Fibroblast of villous mesenchyme (primary cell): ENCODE measurements around the gene ENOX2. TPM values are rescaled to one million over a fixed set of nuclear protein-coding genes. Genes with fewer than 3 reads are reported as not detected.

Experiments used
- DNase-seq: peaks from one replicate; pipeline ENCODE4 v3.0.0-alpha.2; 2010; ENCODE audit warnings: low read depth
- H3K4me3 ChIP-seq: 2 replicates; pipeline ENCODE4 v1.5.1; 2011; ENCODE audit warnings: low read depth, mild to moderate bottlenecking, low read length
- CTCF ChIP-seq: IDR thresholded peaks from 2 replicates; pipeline ENCODE4 v1.5.1; 2012; ENCODE audit warnings: low read depth, mild to moderate bottlenecking, low read length; ENCODE audit not compliant: insufficient read depth
- total RNA-seq: library from RNA; depleted of rRNA; stranded (reverse); fragments of >200 nt; gene quantifications from 2 replicates; pipeline ENCODE4 v1.2.3, GENCODE V29; 2012

The ENOX2 gene
- total RNA-seq, 1 donor, result 9.5 TPM

GRCh38 chrX:130626521-130626920, 276.5 kb downstream of the ENOX2 start:
- TF ChIP-seq CTCF, result no peak
- DNase-seq, result peak; percentile 27
- no peak overlapping the region for H3K4me3 ChIP-seq

- no peak overlapping the region for H3K4me3 ChIP-seq
- DNase-seq, result no peak
- TF ChIP-seq CTCF, result no peak
Observed at GRCh38 chrX:130625386-130625785, 277.6 kb downstream of the ENOX2 start.

DNA sequence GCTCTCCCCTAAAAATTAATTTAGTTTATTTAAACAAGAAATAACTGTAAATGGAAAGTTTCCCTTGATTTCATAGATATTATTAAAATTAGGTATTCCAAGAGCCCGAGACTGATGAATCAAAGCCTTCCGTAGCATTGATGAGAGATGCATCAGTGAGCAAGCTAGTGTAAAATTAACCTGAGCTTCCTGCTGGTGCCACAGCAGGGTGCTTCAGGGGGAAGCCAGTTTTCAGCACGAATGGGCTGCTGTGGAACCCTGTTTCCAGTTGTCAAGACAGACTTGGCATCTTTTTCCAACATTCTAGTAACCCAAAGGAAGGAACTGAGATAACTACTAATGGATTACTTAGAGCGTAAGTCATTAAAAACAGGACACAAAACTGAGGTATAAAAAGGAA, 279.5 kb downstream of the ENOX2 start:
- no peak overlapping the region for H3K4me3 ChIP-seq
- DNase-seq, result no peak
- no peak for TF ChIP-seq CTCF

- TF ChIP-seq CTCF, result no peak
- no peak for DNase-seq
Observed at GRCh38 chrX:130615941-130616340, 287.1 kb downstream of the ENOX2 start.

DNA sequence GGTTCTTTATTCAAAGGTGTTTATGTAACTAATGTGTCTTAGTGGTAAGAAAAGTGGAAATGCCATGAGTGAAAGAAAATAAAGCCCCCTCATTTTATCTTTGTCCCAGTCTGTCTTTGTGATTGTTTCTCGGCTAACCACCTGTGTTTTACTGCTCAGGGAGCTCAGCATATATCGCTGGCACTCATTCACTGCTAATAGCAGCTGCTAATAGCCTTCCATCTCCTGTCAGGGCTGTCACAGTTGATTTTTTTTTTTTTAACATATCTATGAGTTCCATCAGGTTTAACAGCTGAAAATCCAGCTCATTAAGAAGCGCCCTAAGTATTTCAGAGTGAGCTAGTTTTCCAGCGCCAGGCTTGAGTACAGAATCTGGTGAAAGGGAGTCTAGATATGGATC, 295.6 kb downstream of the ENOX2 start:
- DNase-seq, result no peak
- no peak for TF ChIP-seq CTCF
- no peak overlapping the region for H3K4me3 ChIP-seq

More at GRCh38 chrX:130615941-130616340, 287.1 kb downstream of the ENOX2 start:
- H3K4me3 ChIP-seq, result no peak overlapping the region

GRCh38 chrX:130606425-130606824, 296.6 kb downstream of the ENOX2 start:
- no peak for TF ChIP-seq CTCF
- H3K4me3 ChIP-seq, result no peak overlapping the region
- no peak for DNase-seq

- DNase-seq, result no peak
- no peak for TF ChIP-seq CTCF
- H3K4me3 ChIP-seq, result no peak overlapping the region
Observed at GRCh38 chrX:130604882-130605281, 298.1 kb downstream of the ENOX2 start.
